ENCODE data around the gene MATN1. TPM values are rescaled to one million over a fixed set of nuclear protein-coding genes. Genes with fewer than 3 reads are reported as not detected.

MATN1 gene
- total RNA-seq, 1 experiment from 2014 or later = 0.24 TPM

- peaks cover 5% of the 10 kb centered on the region; the same call in 1 of the 2 replicates for H3K9me3 Mint-ChIP-seq
- H3K27me3 Mint-ChIP-seq (ENCODE audit: low read depth) = peaks cover 17% of the 10 kb centered on the region
- DNase-seq (ENCODE audit: low spot score) (no peak), ATAC-seq (no peak)
- ChIA-PET CTCF (interaction anchor here (0.7 kb wide), 1 partner anchor 302 kb away, joined by 3 read pairs; no protein-coding TSS in a partner anchor), POLR2A (no interaction called here)
- H3K4me3 Mint-ChIP-seq = no peak overlapping the region
- H3K4me1 Mint-ChIP-seq = peaks cover 8% of the 10 kb centered on the region
- no peaks in the 10 kb centered on the region for H3K36me3 Mint-ChIP-seq
- no peak for TF ChIP-seq SP1 (CRISPR knock-in tag; conservative IDR thresholded peaks at IDR 0.05)
- no peak for TF ChIP-seq ZNF219 (CRISPR knock-in tag; IDR thresholded peaks at IDR 0.05; ENCODE audit: borderline replicate concordance)
- TF ChIP-seq ETV6 (CRISPR knock-in tag; IDR thresholded peaks at IDR 0.05) = no peak
- TF ChIP-seq ZBTB43 (CRISPR knock-in tag; IDR thresholded peaks at IDR 0.05) = no peak
- no peak for TF ChIP-seq OVOL2 (CRISPR knock-in tag; IDR thresholded peaks at IDR 0.05; ENCODE audit: borderline replicate concordance)
- TF ChIP-seq HMGXB4 (CRISPR knock-in tag; IDR thresholded peaks at IDR 0.05) = no peak
- no peak for TF ChIP-seq MYBL2 (CRISPR knock-in tag; IDR thresholded peaks at IDR 0.05)
- TF ChIP-seq ZMAT4 (CRISPR knock-in tag; IDR thresholded peaks at IDR 0.05) = no peak
- no peak for TF ChIP-seq PREB (CRISPR knock-in tag; IDR thresholded peaks at IDR 0.05; ENCODE audit: borderline replicate concordance)
- TF ChIP-seq ZNF281 (CRISPR knock-in tag; IDR thresholded peaks at IDR 0.05) = no peak
- TF ChIP-seq AFF4 (CRISPR knock-in tag; IDR thresholded peaks at IDR 0.05; ENCODE audit: borderline replicate concordance) = no peak
- TF ChIP-seq CDX4 (CRISPR knock-in tag; IDR thresholded peaks at IDR 0.05; ENCODE audit: borderline replicate concordance) = no peak
- no peak overlapping the region for H3K27ac Mint-ChIP-seq
Observed at GRCh38 chr1:30681782-30682181, 41.6 kb downstream of the MATN1 start.

- DNase-seq (ENCODE audit: low spot score) = no peak
- no peak overlapping the region for H3K27ac Mint-ChIP-seq
- ChIA-PET POLR2A (no interaction called here), CTCF (interaction anchor here (0.7 kb wide), 1 partner anchor 301 kb away, joined by 3 read pairs; no protein-coding TSS in a partner anchor)
- no peaks in the 10 kb centered on the region for H3K36me3 Mint-ChIP-seq
- peaks cover under 1% of the 10 kb centered on the region for H3K4me1 Mint-ChIP-seq
- ATAC-seq = no peak
- H3K4me3 Mint-ChIP-seq = no peak overlapping the region
- H3K9me3 Mint-ChIP-seq = peaks cover 8% of the 10 kb centered on the region
- H3K27me3 Mint-ChIP-seq (ENCODE audit: low read depth) = peaks cover 17% of the 10 kb centered on the region
- no peak for TF ChIP-seq ZNF281 (CRISPR knock-in tag; IDR thresholded peaks at IDR 0.05)
- no peak for TF ChIP-seq USF1 (CRISPR knock-in tag; IDR thresholded peaks at IDR 0.05)
- TF ChIP-seq SMAD4 (CRISPR knock-in tag; IDR thresholded peaks at IDR 0.05) = no peak
- TF ChIP-seq ZNF121 (CRISPR knock-in tag; IDR thresholded peaks at IDR 0.05) = no peak
- TF ChIP-seq TCF7 (CRISPR knock-in tag; IDR thresholded peaks at IDR 0.05; ENCODE audit: low read depth) = no peak
- no peak for TF ChIP-seq OVOL2 (CRISPR knock-in tag; IDR thresholded peaks at IDR 0.05; ENCODE audit: borderline replicate concordance)
Observed at GRCh38 chr1:30680879-30681278, 42.5 kb downstream of the MATN1 start.

Measured in WTC11 (cell line).